ENCODE data around the gene EED. TPM values are rescaled to one million over a fixed set of nuclear protein-coding genes. Genes with fewer than 3 reads are reported as not detected.

EED gene
- total RNA-seq, 1 experiment from 2014 or later: 20.0 TPM

DNA sequence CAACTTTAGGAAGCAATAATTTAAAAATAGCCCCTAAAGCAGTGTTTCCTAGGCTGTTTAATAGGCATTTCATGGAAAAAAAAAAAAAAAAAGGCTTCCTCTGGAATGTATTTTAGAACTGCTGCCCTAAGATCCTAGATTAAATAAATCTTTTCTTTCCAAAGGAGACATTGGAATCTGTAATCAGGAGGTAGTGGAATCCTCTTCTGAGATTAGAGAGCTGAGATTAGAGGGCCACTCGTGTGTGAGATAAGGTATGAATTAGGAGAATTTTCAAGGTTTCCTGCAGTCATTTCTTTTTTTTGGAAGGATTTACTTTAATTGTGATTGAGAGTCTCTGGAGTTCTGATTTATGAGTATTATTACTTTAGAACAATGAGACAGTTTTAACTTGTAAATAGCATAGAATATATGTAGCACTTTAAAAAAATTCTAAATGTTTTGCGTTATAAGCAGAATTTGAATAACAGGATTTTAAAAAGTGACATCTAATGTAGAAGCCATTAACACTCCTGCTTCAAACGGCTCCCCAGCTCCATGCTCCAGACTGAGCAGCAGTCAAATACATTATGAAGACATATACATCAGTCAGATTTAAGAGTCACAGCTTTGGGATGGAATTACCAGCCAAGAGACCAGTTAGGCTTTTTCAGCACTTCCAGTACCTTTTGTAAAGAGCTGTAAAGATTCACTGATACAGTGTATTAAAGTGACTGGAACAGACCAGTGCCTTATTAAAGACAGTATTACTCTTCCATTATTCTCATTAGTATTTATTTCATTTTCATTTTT, 5.0 kb downstream of the EED start:
- no peak for DNase-seq
- Histone ChIP-seq H3K36me3 (replicated peaks; ENCODE audit: control insufficient read depth, insufficient read depth, low read length) (no peaks in the 10 kb centered on the region), H3K4me3 (ENCODE audit: insufficient read depth, low read depth, low read length) (no peak overlapping the region), H3K27me3 (ENCODE audit: control insufficient read depth, insufficient read depth, low read length) (peaks cover 2% of the 10 kb centered on the region; the same call in 1 of the 2 replicates)

DNA sequence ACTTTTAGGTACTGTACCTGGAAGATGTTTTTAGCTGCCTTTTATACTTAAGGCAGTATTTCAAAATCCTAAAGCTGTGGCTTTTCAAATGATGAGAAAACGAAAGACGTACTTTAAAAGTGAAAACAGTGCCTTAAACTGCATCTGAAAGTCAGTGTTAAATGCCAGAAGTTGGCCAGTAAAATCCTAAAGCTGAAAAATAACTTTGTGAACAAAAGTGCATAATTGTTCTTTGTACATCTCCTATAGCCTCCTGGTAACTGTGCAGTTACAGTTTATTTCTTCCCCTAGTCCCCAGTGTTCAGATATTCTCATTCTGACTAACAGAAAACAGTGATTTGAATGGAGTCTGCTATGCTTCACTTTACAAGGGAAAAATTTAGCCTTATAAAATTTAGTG, 6.8 kb downstream of the EED start:
- Histone ChIP-seq H3K27me3 (ENCODE audit: control insufficient read depth, insufficient read depth, low read length) (peaks cover 2% of the 10 kb centered on the region; the same call in 1 of the 2 replicates), H3K4me3 (ENCODE audit: insufficient read depth, low read depth, low read length) (no peak overlapping the region), H3K36me3 (replicated peaks; ENCODE audit: control insufficient read depth, insufficient read depth, low read length) (no peaks in the 10 kb centered on the region)
- DNase-seq: no peak

DNA sequence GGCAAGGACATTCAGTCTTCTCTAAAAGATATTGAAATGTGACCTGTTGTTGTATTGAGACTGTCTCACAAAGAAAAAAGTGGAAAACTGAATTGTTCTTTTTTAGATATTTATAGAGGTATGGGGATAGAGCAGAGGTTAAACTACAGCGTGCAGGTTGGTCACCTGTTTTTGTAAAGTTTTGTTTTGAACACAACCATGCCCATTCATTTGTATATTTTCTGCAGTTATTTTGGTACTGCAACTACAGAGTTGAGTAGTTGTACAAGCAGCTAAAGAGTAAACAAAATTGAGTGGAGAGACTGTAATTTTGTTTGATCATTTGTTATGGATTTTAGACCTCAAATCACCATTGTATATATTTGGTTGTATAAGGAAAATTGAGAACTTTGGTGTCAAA, 11.3 kb downstream of the EED start:
- no peak for DNase-seq
- no peak overlapping the region for H3K4me3 ChIP-seq (ENCODE audit: insufficient read depth, low read depth, low read length)
- H3K27me3 ChIP-seq (ENCODE audit: control insufficient read depth, insufficient read depth, low read length): no peaks in the 10 kb centered on the region
- no peaks in the 10 kb centered on the region for H3K36me3 ChIP-seq (replicated peaks; ENCODE audit: control insufficient read depth, insufficient read depth, low read length)

DNA sequence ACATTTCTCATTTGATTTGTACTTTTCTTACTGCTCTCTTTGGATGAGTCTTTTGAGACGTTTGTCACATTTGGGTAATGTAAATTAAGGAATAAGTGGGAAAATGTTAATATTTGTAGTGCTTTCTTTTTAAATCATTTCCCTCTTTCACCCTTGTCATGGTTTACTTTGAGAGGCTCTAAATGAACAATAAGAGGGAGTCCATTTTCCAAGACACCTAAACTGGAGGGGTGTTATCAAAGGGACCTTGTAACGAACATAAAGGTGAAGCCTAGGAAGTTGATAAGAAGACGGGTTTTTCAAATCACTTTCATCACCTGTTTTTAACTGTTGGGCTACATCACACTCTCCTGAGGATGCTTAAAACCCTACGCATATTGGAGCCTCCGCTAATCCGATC, 12.1 kb downstream of the EED start:
- peaks cover 1% of the 10 kb centered on the region for H3K36me3 ChIP-seq (replicated peaks; ENCODE audit: control insufficient read depth, insufficient read depth, low read length)
- no peaks in the 10 kb centered on the region for H3K27me3 ChIP-seq (ENCODE audit: control insufficient read depth, insufficient read depth, low read length)
- no peak for DNase-seq
- H3K4me3 ChIP-seq (ENCODE audit: insufficient read depth, low read depth, low read length): no peak overlapping the region

DNA sequence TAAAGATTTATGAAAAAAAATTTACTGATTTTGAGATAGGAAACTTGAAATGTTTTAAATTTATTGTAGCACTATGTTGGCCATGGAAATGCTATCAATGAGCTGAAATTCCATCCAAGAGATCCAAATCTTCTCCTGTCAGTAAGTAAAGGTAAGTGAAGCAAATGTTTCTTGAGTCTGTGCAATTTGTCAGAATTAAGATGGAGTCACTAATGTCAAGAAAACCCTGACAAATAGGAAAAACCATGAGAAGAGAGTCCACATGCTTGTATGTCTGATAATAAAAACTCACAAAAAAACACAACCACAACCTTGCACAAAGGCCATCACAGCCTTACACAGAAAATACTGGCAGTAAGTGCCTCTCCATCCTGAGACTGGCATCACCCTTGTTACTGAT, 12.9 kb downstream of the EED start:
- no peaks in the 10 kb centered on the region for H3K27me3 ChIP-seq (ENCODE audit: control insufficient read depth, insufficient read depth, low read length)
- peaks cover 3% of the 10 kb centered on the region for H3K36me3 ChIP-seq (replicated peaks; ENCODE audit: control insufficient read depth, insufficient read depth, low read length)
- no peak for DNase-seq
- H3K4me3 ChIP-seq (ENCODE audit: insufficient read depth, low read depth, low read length): no peak overlapping the region

DNA sequence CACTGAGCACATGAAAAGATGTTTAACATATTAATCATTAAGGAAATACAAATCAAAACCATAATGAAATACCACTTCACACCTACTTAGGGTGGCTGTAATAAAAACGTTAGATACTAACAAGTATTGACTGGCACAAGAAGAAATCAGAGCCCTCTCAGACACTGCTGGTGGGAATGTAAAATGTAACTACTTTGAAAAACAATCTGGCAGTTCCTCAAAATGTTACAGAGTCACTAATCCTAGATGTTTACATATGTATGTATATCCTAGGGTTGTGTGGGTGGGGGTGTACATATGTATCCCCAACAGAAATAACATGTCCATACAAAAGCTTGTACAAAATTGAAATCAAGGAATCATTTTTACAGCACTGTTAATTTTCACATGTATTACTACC, 15.2 kb downstream of the EED start:
- Histone ChIP-seq H3K4me3 (ENCODE audit: insufficient read depth, low read depth, low read length) (no peak overlapping the region), H3K27me3 (ENCODE audit: control insufficient read depth, insufficient read depth, low read length) (no peaks in the 10 kb centered on the region), H3K36me3 (replicated peaks; ENCODE audit: control insufficient read depth, insufficient read depth, low read length) (peaks cover 3% of the 10 kb centered on the region)
- DNase-seq: no peak

DNA sequence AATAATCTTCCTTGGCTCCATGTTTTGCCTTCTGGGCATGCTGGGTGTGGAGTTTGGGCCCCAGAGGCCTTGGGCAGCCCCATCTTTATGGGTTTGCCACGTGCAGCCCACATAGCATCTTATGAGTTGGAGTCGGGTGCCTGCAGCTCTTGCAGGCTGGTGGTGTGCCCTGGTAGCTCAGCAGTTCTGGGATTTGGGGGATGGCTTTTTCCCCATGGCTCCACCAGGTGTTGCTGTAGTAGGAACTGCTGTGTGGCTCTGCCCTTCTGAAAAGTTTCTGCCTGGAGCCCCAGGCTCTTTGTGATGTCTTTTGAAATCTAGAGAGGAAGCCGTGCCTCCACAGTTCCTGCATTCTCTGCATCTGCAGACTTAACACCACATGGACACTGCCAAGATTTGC, 16.8 kb downstream of the EED start:
- peak; percentile 28 for DNase-seq
- Histone ChIP-seq H3K4me3 (ENCODE audit: insufficient read depth, low read depth, low read length) (no peak overlapping the region), H3K27me3 (ENCODE audit: control insufficient read depth, insufficient read depth, low read length) (no peaks in the 10 kb centered on the region), H3K36me3 (replicated peaks; ENCODE audit: control insufficient read depth, insufficient read depth, low read length) (peaks cover 3% of the 10 kb centered on the region)

DNA sequence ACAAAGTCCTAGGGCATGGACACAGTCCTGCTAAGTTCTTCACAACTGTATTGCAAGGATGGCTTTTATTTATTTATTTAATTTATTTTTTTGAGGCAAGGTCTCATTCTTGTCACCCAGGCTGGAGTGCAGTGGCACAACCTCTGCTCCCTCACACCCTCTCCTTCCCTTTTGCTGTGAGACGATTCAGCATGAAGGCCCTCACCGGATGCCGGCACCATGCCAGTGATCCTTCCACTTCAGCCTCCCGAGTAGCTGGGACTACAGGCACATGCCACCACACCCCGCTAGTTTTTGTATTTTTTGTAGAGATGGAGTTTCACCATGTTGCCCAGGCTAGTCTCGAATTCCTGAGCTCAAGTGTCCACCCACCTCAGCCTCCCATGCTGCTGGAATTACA, 17.8 kb downstream of the EED start:
- no peaks in the 10 kb centered on the region for H3K27me3 ChIP-seq (ENCODE audit: control insufficient read depth, insufficient read depth, low read length)
- no peak overlapping the region for H3K4me3 ChIP-seq (ENCODE audit: insufficient read depth, low read depth, low read length)
- DNase-seq: no peak
- peaks cover 3% of the 10 kb centered on the region for H3K36me3 ChIP-seq (replicated peaks; ENCODE audit: control insufficient read depth, insufficient read depth, low read length)

DNA sequence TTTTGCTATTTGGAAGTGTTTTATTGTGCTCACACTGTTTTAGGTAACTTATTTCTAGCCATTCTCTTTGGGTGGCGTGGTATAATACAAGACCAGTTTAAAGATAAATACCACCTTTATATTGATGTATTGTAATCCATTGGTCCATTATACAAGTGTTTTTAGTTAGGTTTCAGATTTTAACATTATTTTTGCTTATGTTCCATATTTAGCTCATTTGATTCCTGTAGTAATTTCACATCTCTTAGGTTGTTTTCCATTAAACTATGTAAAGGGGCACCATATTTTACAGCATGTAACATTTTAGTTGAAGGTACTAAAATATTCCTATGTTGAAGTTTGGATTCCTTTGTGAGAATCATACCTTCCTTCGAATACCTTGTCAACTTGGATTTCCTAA, 20.1 kb downstream of the EED start:
- Histone ChIP-seq H3K36me3 (replicated peaks; ENCODE audit: control insufficient read depth, insufficient read depth, low read length) (peaks cover 3% of the 10 kb centered on the region), H3K4me3 (ENCODE audit: insufficient read depth, low read depth, low read length) (no peak overlapping the region), H3K27me3 (ENCODE audit: control insufficient read depth, insufficient read depth, low read length) (no peaks in the 10 kb centered on the region)
- no peak for DNase-seq

DNA sequence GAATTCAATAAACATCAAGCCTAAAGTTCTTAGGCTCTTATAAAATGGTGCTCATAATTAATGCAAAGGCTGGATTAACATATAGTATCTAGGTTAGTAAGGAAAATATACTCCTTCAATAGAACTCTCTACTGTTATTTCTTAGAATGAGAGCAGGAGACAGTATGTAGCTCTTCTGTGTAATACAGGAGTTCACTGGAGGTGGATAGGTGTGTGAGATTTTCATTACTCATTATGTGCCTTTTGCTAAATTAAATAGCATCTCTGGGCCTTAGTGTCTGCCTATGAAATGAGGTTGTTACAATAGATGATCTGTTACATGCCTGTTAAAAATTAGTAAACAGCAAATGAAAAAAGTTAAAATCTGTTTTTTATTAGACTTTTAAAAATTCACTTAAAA, 20.6 kb downstream of the EED start:
- no peak for DNase-seq
- H3K27me3 ChIP-seq (ENCODE audit: control insufficient read depth, insufficient read depth, low read length): no peaks in the 10 kb centered on the region
- no peak overlapping the region for H3K4me3 ChIP-seq (ENCODE audit: insufficient read depth, low read depth, low read length)
- peaks cover 3% of the 10 kb centered on the region for H3K36me3 ChIP-seq (replicated peaks; ENCODE audit: control insufficient read depth, insufficient read depth, low read length)

DNA sequence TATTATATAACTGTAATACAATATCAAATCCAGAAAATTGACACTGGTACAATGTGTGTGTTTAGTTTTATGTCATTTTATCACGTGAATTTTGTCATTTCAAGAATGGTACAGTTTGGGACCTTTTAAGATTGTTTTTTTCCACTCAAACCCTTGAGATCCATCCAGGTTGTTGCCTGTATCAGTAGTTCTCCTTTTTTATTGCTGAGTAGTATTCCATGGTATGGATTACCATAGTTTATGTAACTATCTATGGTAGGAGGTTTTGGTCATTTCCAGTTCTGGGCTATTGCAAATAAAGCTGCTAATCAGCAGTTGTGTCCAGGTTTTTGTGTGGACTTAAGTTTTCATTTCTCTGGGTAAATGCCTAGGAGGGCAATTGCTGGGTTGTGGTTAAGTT, 25.1 kb downstream of the EED start:
- H3K27me3 ChIP-seq (ENCODE audit: control insufficient read depth, insufficient read depth, low read length): no peaks in the 10 kb centered on the region
- H3K36me3 ChIP-seq (replicated peaks; ENCODE audit: control insufficient read depth, insufficient read depth, low read length): no peaks in the 10 kb centered on the region
- DNase-seq: no peak
- no peak overlapping the region for H3K4me3 ChIP-seq (ENCODE audit: insufficient read depth, low read depth, low read length)

DNA sequence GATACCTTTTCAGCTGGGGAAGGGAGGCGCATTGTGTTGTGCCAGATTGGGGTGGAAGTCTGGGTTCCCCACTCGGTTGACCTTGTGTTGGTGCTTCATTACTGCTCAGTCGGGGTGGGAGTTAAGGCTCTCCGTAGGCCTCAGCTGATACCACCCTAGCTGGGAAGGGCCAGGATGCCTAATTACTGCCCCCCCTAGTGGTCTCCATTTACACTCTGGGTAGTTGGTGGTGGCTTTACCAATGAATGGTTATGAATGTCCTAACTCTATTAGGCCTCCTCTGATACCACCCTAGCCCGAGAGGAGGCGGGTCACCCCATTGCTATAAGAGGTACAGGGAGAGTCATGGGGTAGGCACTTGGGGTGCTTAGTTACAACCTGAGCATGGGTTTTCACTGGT, 29.9 kb downstream of the EED start:
- Histone ChIP-seq H3K27me3 (ENCODE audit: control insufficient read depth, insufficient read depth, low read length) (no peaks in the 10 kb centered on the region), H3K36me3 (replicated peaks; ENCODE audit: control insufficient read depth, insufficient read depth, low read length) (no peaks in the 10 kb centered on the region; the same call in 1 of the 2 replicates), H3K4me3 (ENCODE audit: insufficient read depth, low read depth, low read length) (no peak overlapping the region)
- DNase-seq: peak; percentile 67

DNA sequence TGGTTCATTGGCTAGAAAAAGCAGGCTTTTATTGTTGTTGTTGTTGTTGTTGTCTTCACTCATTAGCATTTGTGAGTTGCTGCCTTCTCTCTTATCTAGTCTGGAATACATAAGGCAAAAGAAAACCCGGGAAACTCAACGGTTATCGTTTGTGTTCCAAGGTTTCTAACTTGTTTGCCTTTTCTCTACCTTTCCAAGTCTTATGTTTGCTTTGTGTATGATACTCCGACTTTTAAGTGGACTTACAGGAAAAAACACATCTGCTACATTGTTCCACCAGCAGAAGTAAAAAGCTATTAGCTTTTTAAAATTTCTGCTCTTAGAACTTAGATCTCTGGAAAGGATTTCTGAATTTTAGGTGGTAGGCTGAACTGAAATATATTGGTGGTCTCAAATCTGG, 30.4 kb downstream of the EED start:
- H3K27me3 ChIP-seq (ENCODE audit: control insufficient read depth, insufficient read depth, low read length): no peaks in the 10 kb centered on the region
- no peaks in the 10 kb centered on the region; the same call in 1 of the 2 replicates for H3K36me3 ChIP-seq (replicated peaks; ENCODE audit: control insufficient read depth, insufficient read depth, low read length)
- no peak for DNase-seq
- H3K4me3 ChIP-seq (ENCODE audit: insufficient read depth, low read depth, low read length): no peak overlapping the region

DNA sequence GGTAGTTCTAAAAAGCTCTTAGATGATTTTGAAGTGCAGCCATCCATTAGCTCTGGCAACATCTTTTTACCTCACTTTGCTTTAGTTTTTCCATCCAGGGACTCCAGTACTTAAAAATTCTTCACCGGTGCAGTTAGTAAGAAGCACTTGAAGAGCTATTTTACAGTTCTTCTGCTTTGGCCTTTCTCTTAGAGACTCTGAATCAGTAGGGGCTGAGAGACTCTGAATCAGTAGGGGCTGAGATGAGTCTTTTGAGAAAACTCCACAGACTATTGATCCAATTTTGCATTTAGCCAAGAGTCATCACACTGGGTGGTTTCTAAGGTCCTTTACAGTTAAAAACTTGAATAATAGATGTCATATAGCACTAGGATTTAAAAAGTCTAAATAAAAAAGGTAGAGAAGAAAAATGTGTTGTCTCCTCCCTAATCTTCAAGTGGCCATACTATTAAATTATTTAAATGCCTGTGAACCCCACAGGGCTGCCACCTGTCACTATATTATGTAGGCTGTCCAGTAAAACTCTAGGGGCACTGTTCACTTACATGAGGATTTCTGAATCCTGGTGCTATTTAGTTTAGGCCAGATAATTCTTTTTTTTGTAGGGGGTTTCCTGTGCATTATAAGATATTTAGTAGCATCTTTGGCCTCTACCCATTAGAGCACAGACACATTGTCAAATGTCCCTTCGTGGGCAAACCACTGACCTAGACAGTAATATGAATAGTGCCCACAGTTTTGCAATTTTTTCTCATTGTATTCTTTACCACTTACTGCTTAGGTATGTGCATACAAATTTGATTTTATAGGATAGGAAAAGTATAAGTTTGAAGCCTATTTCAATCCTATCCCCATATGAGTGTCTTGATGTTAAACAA, 31.2 kb downstream of the EED start:
- no peak for DNase-seq
- no peaks in the 10 kb centered on the region; the same call in 1 of the 2 replicates for H3K36me3 ChIP-seq (replicated peaks; ENCODE audit: control insufficient read depth, insufficient read depth, low read length)
- H3K27me3 ChIP-seq (ENCODE audit: control insufficient read depth, insufficient read depth, low read length): no peaks in the 10 kb centered on the region
- H3K4me3 ChIP-seq (ENCODE audit: insufficient read depth, low read depth, low read length): no peak overlapping the region

DNA sequence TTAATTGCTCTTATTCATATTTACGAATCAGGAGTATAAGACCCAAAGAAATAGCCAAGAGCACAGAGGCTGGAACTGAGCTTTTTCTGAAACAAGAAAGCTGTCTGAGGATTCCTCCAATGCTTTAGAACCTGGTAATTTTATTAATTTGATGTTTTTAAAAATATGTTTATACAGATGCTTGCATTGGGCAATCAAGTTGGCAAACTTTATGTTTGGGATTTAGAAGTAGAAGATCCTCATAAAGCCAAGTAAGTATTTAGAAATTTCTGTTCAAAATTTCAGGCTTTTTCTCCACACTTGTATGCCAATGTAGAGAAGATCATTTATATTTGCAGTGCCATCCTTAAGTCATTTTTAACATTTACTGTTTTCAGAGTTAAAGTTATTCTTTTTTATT, 33.2 kb downstream of the EED start:
- DNase-seq: no peak
- Histone ChIP-seq H3K36me3 (replicated peaks; ENCODE audit: control insufficient read depth, insufficient read depth, low read length) (no peaks in the 10 kb centered on the region; the same call in 1 of the 2 replicates), H3K27me3 (ENCODE audit: control insufficient read depth, insufficient read depth, low read length) (no peaks in the 10 kb centered on the region), H3K4me3 (ENCODE audit: insufficient read depth, low read depth, low read length) (no peak overlapping the region)
